K562 (cell line): Measurements from ENCODE around the gene EMC8. TPM values are rescaled to one million over a fixed set of nuclear protein-coding genes. Genes with fewer than 3 reads are reported as not detected.

ENCODE experiments used
- ATAC-seq: fragments of 200-7000 bp; cut with Tn5 transposase; 3 replicates; pipeline ENCODE4 v1.9.1; 2020; ENCODE audit warnings: moderate library complexity
- BruUV-seq: library from RNA; stranded (reverse); fragments of 400-500 nt; replicated peaks from 2 replicates; lab custom pipeline; 2021; lab: Mats Ljungman, UMichigan
- CTCF ChIA-PET: fragments of 300-600 bp; formaldehyde crosslinking; extraction: SDS; loops from one replicate; lab custom pipeline; 2021; ENCODE audit warnings: low intra/inter-chr PET ratio; lab: Yijun Ruan, JAX
- POLR2A ChIA-PET: fragments of 300-600, 350-650 bp; sonication (Branson Sonifier 250); formaldehyde crosslinking; extraction: SDS; loops from one replicate; lab custom pipeline; 2021; ENCODE audit warnings: antibody characterized with exemption, inconsistent platforms; lab: Yijun Ruan, JAX
- DNase-seq, 4 experiments: peaks; one replicate each; pipeline versions ENCODE4 v3.0.0 to v3.0.0-alpha.2; 2011 to 2018; ENCODE audit warnings: low spot score in 3 of 4, mixed read lengths in 3 of 4; ENCODE audit errors: extremely low read depth in 1 of 4
- FAIRE-seq: peaks from 2 replicates; lab custom pipeline; 2011; peaks lifted over from hg19 to GRCh38; lab: Jason Lieb, UNC
- H2AFZ ChIP-seq: 2 replicates; pipeline ENCODE4 v1.6.0; 2011; ENCODE audit warnings: low read depth, low read length, control low read depth, inconsistent platforms
- H3K27ac ChIP-seq: fragments of 200-600 bp; 3 replicates; pipeline ENCODE4 v1.8.0; 2011; ENCODE audit warnings: low read depth, mild to moderate bottlenecking, control low read depth, inconsistent platforms, low read length, moderate library complexity, mixed read lengths; ENCODE audit errors: extremely low read depth
- H3K27me3 ChIP-seq, 2 experiments: fragments of 300-600 bp in 1 of 2; 2 replicates in 1 of 2; 3 replicates in 1 of 2; pipeline versions ENCODE4 v1.6.0 to v1.8.0; 2011; ENCODE audit warnings: inconsistent platforms in 2 of 2, low read length in 2 of 2, mild to moderate bottlenecking in 1 of 2, mixed read lengths in 1 of 2, moderate library complexity in 1 of 2; ENCODE audit not compliant: control insufficient read depth in 2 of 2, insufficient read depth in 2 of 2
- H3K36me3 ChIP-seq: fragments of 300-600 bp; 3 replicates; pipeline ENCODE4 v1.8.0; 2011; ENCODE audit warnings: mild to moderate bottlenecking, low read length, inconsistent platforms; ENCODE audit not compliant: control insufficient read depth, insufficient read depth
- H3K4me1 ChIP-seq, 2 experiments: fragments of 200-600 bp in 1 of 2; replicated peaks in 1 of 2; 2 replicates in 1 of 2; 3 replicates in 1 of 2; pipeline versions ENCODE4 v1.5.1 to v1.8.0; 2011; ENCODE audit warnings: inconsistent platforms in 2 of 2, low read length in 2 of 2, mild to moderate bottlenecking in 1 of 2, mixed read lengths in 1 of 2, moderate library complexity in 1 of 2; ENCODE audit not compliant: control insufficient read depth in 2 of 2, insufficient read depth in 2 of 2
- H3K4me2 ChIP-seq: 2 replicates; pipeline ENCODE4 v1.6.1; 2011; ENCODE audit warnings: low read length, control low read depth, inconsistent platforms, mixed read lengths; ENCODE audit not compliant: insufficient read depth
- H3K4me3 ChIP-seq: fragments of 200-600 bp; sonication (generic), shearing (Covaris generic); 2 replicates; pipeline ENCODE4 v1.5.1; 2016; ENCODE audit warnings: control low read depth, inconsistent platforms
- H3K79me2 ChIP-seq: fragments of 200-600 bp; 3 replicates; pipeline ENCODE4 v1.8.0; 2011; ENCODE audit warnings: low read length, inconsistent platforms; ENCODE audit not compliant: control insufficient read depth, insufficient read depth
- H3K9ac ChIP-seq, 2 experiments: 2 replicates each; pipeline versions ENCODE4 v1.6.0 to v1.6.1; 2011; ENCODE audit warnings: low read depth in 2 of 2, low read length in 2 of 2, control low read depth in 1 of 2, inconsistent platforms in 1 of 2, mild to moderate bottlenecking in 1 of 2, mixed read lengths in 1 of 2; ENCODE audit not compliant: insufficient read depth in 1 of 2
- H3K9me1 ChIP-seq: one replicate; pipeline ENCODE4 v1.6.0; 2011; ENCODE audit warnings: inconsistent platforms, mild to moderate bottlenecking, low read length, moderate library complexity; ENCODE audit not compliant: control insufficient read depth, insufficient read depth
- H3K9me3 ChIP-seq: replicated peaks from 2 replicates; pipeline ENCODE4 v1.5.1; 2011; ENCODE audit warnings: low read depth, low read length, inconsistent platforms; ENCODE audit not compliant: control insufficient read depth, insufficient read depth
- H4K20me1 ChIP-seq: replicated peaks from 2 replicates; pipeline ENCODE4 v1.6.1; 2011; ENCODE audit warnings: low read length, inconsistent platforms, mixed read lengths; ENCODE audit not compliant: control insufficient read depth, insufficient read depth
- BRCA1 ChIP-seq, 2 experiments: fragments of 450-650 bp in 1 of 2; sonication (generic) in 1 of 2; formaldehyde crosslinking in 1 of 2; IDR thresholded peaks; 2 replicates each; pipeline versions ENCODE4 v1.5.0 to v1.6.1; 2017 to 2020; ENCODE audit warnings: mild to moderate bottlenecking in 1 of 2, missing genetic modification reagents in 1 of 2
- ESRRA ChIP-seq: fragments of 450-650 bp; IDR thresholded peaks from 2 replicates; pipeline ENCODE4 v1.6.1; 2014; ENCODE audit warnings: low read depth, mild to moderate bottlenecking, moderate library complexity, borderline replicate concordance
- HOMEZ ChIP-seq: fragments of 250-450 bp; sonication (Bioruptor Pico); IDR thresholded peaks from 2 replicates; pipeline ENCODE4 v1.4.0; 2020; ENCODE audit warnings: mild to moderate bottlenecking, moderate library complexity
- MTA2 ChIP-seq: fragments of 450-650 bp; IDR thresholded peaks from 2 replicates; pipeline ENCODE4 v1.6.1; 2016; ENCODE audit warnings: low read depth
- NELFE ChIP-seq: IDR thresholded peaks from 2 replicates; pipeline ENCODE4 v1.6.1; 2011; ENCODE audit warnings: mild to moderate bottlenecking; ENCODE audit not compliant: insufficient read depth, insufficient read length
- PATZ1 ChIP-seq: fragments of 250-450 bp; sonication (Bioruptor Pico); IDR thresholded peaks from 2 replicates; pipeline ENCODE4 v1.5.0; 2020; ENCODE audit warnings: mild to moderate bottlenecking, borderline replicate concordance
- POU5F1 ChIP-seq: fragments of 150-350 bp; IDR thresholded peaks from 2 replicates; pipeline ENCODE4 v1.6.1; 2014; ENCODE audit warnings: borderline replicate concordance, low read length, low read depth, mild to moderate bottlenecking; ENCODE audit not compliant: partially characterized antibody
- RAD21 ChIP-seq, 2 experiments: fragments of 250-450 bp in 1 of 2; fragments of 450-650 bp in 1 of 2; sonication (Bioruptor Pico) in 1 of 2; formaldehyde crosslinking in 1 of 2; IDR thresholded peaks in 1 of 2; conservative IDR thresholded peaks in 1 of 2; 2 replicates each; pipeline versions ENCODE4 v1.4.0 to v1.8.0; 2020 to 2022; ENCODE audit warnings: mild to moderate bottlenecking in 2 of 2, moderate library complexity in 1 of 2
- TGIF2 ChIP-seq: sonication (generic); formaldehyde crosslinking; IDR thresholded peaks from 2 replicates; pipeline ENCODE4 v1.8.1; 2022; ENCODE audit warnings: mild to moderate bottlenecking, missing genetic modification reagents, moderate library complexity
- U2AF1 ChIP-seq: fragments of 200-400 bp; formaldehyde crosslinking; optimal IDR thresholded peaks from 2 replicates; pipeline ENCODE3; 2017; ENCODE audit warnings: mild to moderate bottlenecking, low read depth, low read length, moderate library complexity
- UBTF ChIP-seq, 2 experiments: IDR thresholded peaks; 2 replicates each; pipeline ENCODE4 v1.6.1; 2012; ENCODE audit warnings: improper control_type of control experiment in 2 of 2, low read depth in 2 of 2, low read length in 2 of 2, borderline replicate concordance in 1 of 2
- ZBTB2 ChIP-seq: fragments of 450-650 bp; IDR thresholded peaks from 2 replicates; pipeline ENCODE4 v1.6.1; 2016; ENCODE audit warnings: antibody characterized with exemption
- ZNF217 ChIP-seq: sonication (generic); formaldehyde crosslinking; IDR thresholded peaks from 2 replicates; pipeline ENCODE4 v1.8.0; 2022; ENCODE audit warnings: mild to moderate bottlenecking, missing genetic modification reagents
- WGBS: fragments of 100-300 bp; shearing (Covaris generic); methylation state at CpG from one replicate; pipeline ENCODE4 v1.1.6; 2016; ENCODE audit warnings: low coverage, mixed read lengths; ENCODE audit not compliant: insufficient coverage; ENCODE audit errors: missing lambda C conversion rate; 5-methylcytosine and 5-hydroxymethylcytosine counted together
- in situ Hi-C: fragments of 300-500 bp; cut with MboI; formaldehyde crosslinking; loops from 4 replicates; pipeline ENCODE4 v1.15.0; 2018; ENCODE audit warnings: inconsistent platforms, mixed read lengths
- intact Hi-C: fragments of 100-400 bp; cut with micrococcal nuclease; formaldehyde crosslinking; loops from 2 replicates; pipeline ENCODE4 v1.14.2; 2022
- polyA plus RNA-seq, 8 experiments: library from polyadenylated mRNA; depleted of rRNA in 4 of 8; stranded (reverse) in 5 of 8; unstranded in 3 of 8; fragments of >200 nt; fragmentation: Nextera tagmentation in 2 of 8; fragmentation: Illumina TruSeq in 1 of 8; extraction: Ambion mirVana in 2 of 8; extraction: Trizol in 1 of 8; gene quantifications; 2 replicates each; pipeline versions ENCODE4 v1.2.1 to v1.2.3, GENCODE V29; 2011 to 2014; ENCODE audit warnings: inconsistent platforms in 1 of 8, missing spikeins in 1 of 8
- total RNA-seq, 7 experiments: library from RNA; depleted of rRNA in 6 of 7; stranded (reverse); fragments of >200 nt in 6 of 7; fragmentation: Illumina TruSeq in 2 of 7; extraction: Trizol in 2 of 7; gene quantifications; 2 replicates each; pipeline versions ENCODE4 v1.2.1 to v1.2.3, GENCODE V29; 2011 to 2021; ENCODE audit warnings: low replicate concordance in 1 of 7

EMC8 gene
- total and polyA plus RNA-seq, 9 of the 15 experiments (the other 6 are each of a cell fraction or from before 2014, with no cell fraction given), result 11.4 to 81.8 (median 48.6) TPM

- TF ChIP-seq PATZ1 (no peak), POU5F1 (no peak)
Measured at GRCh38 chr16:85774811-85775210, 24.5 kb downstream of the EMC8 start (continued).

GRCh38 chr16:85774136-85774535 lies 25.2 kb downstream of the EMC8 start:
- FAIRE-seq, result no peak
- no peak overlapping the region for H2AFZ ChIP-seq
- DNase-seq, result no peak
- H3K4me1 ChIP-seq, result no peaks in the 10 kb centered on the region
- ChIA-PET CTCF (no interaction called here), POLR2A (interaction anchor here (0.6 kb wide), 1 partner anchor 12 kb away, joined by 3 read pairs; no protein-coding TSS in a partner anchor)
- H3K27ac ChIP-seq, result no peak overlapping the region
- peaks cover 23% of the 10 kb centered on the region; the same call in 2 of the 3 replicates for H3K36me3 ChIP-seq
- intact Hi-C loops, result no loop called here
- in situ Hi-C loops, result no loop called here
- H3K9ac ChIP-seq, result no peak overlapping the region
- BruUV-seq, result no TSS peak
- H3K79me2 ChIP-seq, result no peaks in the 10 kb centered on the region
- ATAC-seq, result no peak
- H3K9me1 ChIP-seq, result no peaks in the 10 kb centered on the region
- H3K4me2 ChIP-seq, result no peak overlapping the region
- H4K20me1 ChIP-seq, result no peaks in the 10 kb centered on the region; the same call in 1 of the 2 replicates
- no peaks in the 10 kb centered on the region for H3K9me3 ChIP-seq
- no peaks in the 10 kb centered on the region for H3K27me3 ChIP-seq
- 80% methylated on average over 5 of the region's 6 CpGs for WGBS
- H3K4me3 ChIP-seq, result no peak overlapping the region
- TF ChIP-seq BRCA1 (IDR thresholded peaks at IDR 0.05), result no peak
- no peak for TF ChIP-seq BRCA1 (CRISPR knock-in tag; IDR thresholded peaks at IDR 0.05)
- TF ChIP-seq UBTF (IDR thresholded peaks at IDR 0.05; ENCODE audit: borderline replicate concordance in 1 of 2, low read depth in 2 of 2, low read length in 2 of 2), result no peak
- TF ChIP-seq U2AF1, result no peak
- no peak for TF ChIP-seq MTA2
- TF ChIP-seq ZNF217 (CRISPR knock-in tag), result no peak
- TF ChIP-seq HOMEZ (CRISPR knock-in tag), result no peak
- no peak for TF ChIP-seq TGIF2 (CRISPR knock-in tag)
- no peak for TF ChIP-seq ESRRA
- no peak for TF ChIP-seq RAD21 (CRISPR knock-in tag; conservative IDR thresholded peaks at IDR 0.05 in 1 of 2, IDR thresholded peaks at IDR 0.05 in 1 of 2)
- TF ChIP-seq ZBTB2, result no peak
- no peak for TF ChIP-seq NELFE
